ENCODE data around the gene SPAG5.

DNA sequence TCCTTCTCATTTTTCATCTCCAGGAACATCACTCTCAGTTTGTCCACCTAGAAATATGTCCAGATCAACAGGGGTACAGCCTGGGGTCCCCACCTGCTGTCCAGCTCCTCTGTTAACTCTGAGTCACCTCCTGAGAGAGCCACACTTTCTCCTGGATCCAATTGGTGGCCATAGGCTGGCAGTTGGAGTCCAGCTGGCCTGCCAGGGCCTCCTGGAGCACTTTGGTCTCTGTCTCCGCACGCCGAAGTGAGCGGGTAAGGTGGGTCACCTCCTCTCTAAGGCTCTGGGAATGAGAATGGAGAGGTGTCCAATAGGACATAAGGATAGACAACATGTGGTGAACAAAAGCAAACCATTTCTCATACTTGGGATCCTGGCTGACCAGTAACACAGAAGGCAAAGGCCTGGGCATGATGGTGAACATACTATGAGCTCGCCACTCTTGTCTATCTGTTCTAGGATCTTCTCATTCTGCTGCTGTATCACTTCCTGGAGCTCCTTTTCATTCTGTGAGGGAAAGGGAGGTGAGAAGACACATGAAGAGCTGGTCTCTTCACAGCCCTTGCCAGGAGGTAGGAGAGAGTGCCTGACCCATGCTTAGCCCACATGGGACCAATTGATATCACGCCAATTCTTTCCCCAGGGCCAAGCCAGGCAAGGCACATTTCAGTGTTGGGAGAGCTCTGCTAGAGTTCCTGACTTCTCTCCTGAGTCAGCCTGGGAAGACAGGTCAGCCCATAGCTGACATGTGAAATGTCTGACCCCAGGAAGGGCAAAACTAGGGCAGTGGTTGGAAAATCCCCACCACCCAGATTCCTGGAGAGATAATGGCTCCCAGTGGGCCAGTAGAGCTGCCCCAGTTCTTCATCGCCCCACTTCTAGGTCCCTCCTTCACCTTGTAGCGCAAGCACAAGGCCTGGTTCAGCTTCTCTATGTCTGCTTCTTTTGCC, 20.3 kb downstream of the SPAG5 start:
- TF ChIP-seq, protein P1, sequence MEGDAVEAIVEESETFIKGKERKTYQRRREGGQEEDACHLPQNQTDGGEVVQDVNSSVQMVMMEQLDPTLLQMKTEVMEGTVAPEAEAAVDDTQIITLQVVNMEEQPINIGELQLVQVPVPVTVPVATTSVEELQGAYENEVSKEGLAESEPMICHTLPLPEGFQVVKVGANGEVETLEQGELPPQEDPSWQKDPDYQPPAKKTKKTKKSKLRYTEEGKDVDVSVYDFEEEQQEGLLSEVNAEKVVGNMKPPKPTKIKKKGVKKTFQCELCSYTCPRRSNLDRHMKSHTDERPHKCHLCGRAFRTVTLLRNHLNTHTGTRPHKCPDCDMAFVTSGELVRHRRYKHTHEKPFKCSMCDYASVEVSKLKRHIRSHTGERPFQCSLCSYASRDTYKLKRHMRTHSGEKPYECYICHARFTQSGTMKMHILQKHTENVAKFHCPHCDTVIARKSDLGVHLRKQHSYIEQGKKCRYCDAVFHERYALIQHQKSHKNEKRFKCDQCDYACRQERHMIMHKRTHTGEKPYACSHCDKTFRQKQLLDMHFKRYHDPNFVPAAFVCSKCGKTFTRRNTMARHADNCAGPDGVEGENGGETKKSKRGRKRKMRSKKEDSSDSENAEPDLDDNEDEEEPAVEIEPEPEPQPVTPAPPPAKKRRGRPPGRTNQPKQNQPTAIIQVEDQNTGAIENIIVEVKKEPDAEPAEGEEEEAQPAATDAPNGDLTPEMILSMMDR (IDR thresholded peaks at IDR 0.05; ENCODE audit: low read length): no peak
- TF ChIP-seq EZH2 (IDR thresholded peaks at IDR 0.05; ENCODE audit: borderline replicate concordance, low read length): no peak
